Jurkat, Clone E6-1 (cell line): ENCODE results near the gene PSMC2.

Experiments
- DNase-seq: peaks from one replicate; pipeline ENCODE4 v3.0.0-alpha.2; 2011; ENCODE audit warnings: low read depth, low spot score
- H3K4me3 ChIP-seq: 2 replicates; pipeline ENCODE4 v1.5.1; 2011; ENCODE audit warnings: mild to moderate bottlenecking, low read length, control low read depth, moderate library complexity

PSMC2 gene

GRCh38 chr7:103412151-103412550 is 64.7 kb downstream of the PSMC2 start:
- no peak for DNase-seq
- H3K4me3 ChIP-seq: no peak overlapping the region

GRCh38 chr7:103413407-103413806 is 66.0 kb downstream of the PSMC2 start:
- DNase-seq: no peak
- H3K4me3 ChIP-seq: no peak overlapping the region

- DNase-seq: no peak
- H3K4me3 ChIP-seq: no peak overlapping the region
These were observed 70.8 kb downstream of the PSMC2 start for GRCh38 chr7:103418241-103418640.
